AG09319 (cell line): Measurements from ENCODE around the gene SHQ1.

Experiments
- DNase-seq: peaks from one replicate; pipeline ENCODE4 v3.0.0-alpha.2; 2010; ENCODE audit warnings: low read depth; ENCODE audit errors: extremely low read depth
- TF ChIP-seq, protein P1 (sequence below): IDR thresholded peaks from 2 replicates; pipeline ENCODE4 v1.5.1; 2011; ENCODE audit warnings: low read depth, mild to moderate bottlenecking, inconsistent platforms, low read length, moderate library complexity

Gene SHQ1

DNA sequence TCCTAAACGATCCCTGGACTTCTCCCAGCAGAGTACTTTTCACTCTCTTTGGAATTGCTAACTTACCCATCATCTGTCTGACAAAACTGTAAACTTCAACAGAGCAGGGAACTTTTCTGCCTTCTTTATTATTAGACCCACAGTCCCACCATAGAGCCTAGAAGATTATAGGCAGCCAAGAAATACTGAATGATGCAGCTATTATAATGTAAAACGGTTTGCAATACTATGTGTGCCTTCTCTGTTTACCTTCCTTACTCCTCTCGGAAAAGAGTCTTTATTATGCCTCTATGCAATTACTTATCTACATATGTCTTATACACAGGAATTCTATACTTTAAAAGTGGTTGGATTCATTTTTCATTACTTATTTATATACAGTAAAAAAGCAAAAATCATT lies 36.0 kb downstream of the SHQ1 start:
- no peak for DNase-seq
- TF ChIP-seq, protein P1, sequence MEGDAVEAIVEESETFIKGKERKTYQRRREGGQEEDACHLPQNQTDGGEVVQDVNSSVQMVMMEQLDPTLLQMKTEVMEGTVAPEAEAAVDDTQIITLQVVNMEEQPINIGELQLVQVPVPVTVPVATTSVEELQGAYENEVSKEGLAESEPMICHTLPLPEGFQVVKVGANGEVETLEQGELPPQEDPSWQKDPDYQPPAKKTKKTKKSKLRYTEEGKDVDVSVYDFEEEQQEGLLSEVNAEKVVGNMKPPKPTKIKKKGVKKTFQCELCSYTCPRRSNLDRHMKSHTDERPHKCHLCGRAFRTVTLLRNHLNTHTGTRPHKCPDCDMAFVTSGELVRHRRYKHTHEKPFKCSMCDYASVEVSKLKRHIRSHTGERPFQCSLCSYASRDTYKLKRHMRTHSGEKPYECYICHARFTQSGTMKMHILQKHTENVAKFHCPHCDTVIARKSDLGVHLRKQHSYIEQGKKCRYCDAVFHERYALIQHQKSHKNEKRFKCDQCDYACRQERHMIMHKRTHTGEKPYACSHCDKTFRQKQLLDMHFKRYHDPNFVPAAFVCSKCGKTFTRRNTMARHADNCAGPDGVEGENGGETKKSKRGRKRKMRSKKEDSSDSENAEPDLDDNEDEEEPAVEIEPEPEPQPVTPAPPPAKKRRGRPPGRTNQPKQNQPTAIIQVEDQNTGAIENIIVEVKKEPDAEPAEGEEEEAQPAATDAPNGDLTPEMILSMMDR: no peak

GRCh38 chr3:72811571-72811970 lies 36.7 kb downstream of the SHQ1 start:
- DNase-seq: no peak
- TF ChIP-seq, protein P1: no peak

DNA sequence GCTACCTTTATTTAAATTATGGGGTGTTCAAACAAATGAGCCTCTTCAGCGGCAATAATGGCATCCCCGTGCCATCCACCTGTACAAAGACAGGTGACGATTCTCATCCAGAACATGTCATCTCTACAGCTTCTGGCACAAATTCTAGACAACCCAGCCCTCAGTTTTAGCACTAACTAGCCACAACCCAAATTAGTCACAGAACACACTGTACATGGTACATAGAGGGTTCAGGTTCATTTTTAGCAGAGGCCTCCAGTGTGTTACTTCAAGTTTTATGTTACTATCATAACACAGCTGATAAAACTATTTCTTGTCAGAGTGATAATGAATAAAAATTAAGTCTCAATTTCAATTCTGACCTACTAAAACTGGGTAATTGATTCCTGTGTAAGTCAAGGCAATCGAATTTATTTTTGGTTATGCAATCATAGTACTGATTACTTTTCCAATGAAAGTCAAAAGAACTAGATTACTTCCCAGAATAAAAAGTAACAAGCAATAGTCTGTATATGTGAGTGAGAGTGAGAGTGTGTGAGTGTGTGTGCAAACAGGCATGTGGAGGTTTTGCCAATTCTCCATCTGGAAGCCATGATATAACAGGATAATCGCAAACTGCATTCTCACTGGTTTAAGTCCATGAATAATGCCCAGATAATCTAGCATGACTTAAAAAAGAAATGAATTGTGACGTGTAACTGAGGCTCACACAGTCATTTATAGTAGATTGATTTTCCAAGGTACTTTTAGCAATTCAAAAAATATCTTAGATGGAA lies 37.4 kb downstream of the SHQ1 start:
- DNase-seq: no peak

DNA sequence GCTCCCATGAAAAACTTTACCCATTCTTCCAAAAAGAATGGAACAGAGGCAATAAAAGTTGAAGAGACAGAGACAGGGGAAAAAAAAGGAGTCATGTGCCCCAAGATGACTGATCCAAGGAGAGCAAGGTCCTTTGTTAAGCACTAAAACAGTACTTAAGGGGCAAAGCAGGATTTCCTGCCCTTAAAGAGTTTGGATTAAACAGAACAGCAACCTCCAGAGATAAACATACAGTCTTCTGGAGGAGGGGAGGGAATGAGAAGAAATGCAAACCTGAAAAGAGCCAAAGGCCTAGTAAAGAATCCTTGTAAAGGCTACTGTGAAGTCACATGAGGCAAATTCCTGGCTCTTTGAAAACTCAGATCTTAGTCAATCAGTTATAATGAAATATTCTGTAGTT lies 38.2 kb downstream of the SHQ1 start:
- TF ChIP-seq, protein P1: no peak
- no peak for DNase-seq

More for the DNA sequence above, 37.4 kb downstream of the SHQ1 start:
- TF ChIP-seq, protein P1: no peak

DNA sequence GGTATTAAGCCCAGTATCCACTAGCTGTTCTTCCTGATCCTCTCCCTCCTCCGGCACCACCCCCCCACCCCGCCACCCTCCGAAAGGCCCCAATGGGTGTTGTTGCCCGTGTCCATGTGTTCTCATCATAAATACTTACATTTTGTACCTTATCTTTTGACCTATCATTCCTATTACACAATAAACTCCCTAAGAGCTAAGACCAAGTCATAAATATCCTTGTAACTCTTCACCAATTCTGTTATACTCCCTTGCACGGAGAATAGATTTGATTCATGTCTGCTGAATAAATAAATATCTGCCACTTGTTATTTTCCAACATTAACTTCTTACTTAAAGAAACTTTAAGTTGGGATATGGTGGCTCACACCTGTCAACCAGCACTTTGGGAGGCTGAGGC lies 43.9 kb downstream of the SHQ1 start:
- DNase-seq: no peak
- TF ChIP-seq, protein P1: no peak

DNA sequence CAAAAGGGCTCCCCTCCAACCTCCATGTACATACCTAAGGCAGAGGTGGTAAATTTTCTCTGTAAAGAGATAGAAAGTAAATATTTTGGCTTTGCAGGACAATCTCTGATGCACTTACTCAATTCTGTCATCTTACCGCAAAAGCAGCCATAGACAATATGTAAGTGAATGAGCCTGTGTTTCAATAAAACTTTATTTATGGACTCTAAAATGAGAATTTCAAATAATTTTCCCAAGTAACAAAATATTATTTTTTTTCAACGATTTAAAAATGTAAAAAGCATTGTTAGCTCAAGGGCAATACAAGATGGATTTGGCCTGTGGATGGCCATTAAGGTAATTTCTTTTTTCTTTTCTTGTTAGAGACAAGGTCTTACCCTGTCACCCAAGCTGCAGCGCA lies 44.7 kb downstream of the SHQ1 start:
- no peak for DNase-seq
- TF ChIP-seq, protein P1: no peak

DNA sequence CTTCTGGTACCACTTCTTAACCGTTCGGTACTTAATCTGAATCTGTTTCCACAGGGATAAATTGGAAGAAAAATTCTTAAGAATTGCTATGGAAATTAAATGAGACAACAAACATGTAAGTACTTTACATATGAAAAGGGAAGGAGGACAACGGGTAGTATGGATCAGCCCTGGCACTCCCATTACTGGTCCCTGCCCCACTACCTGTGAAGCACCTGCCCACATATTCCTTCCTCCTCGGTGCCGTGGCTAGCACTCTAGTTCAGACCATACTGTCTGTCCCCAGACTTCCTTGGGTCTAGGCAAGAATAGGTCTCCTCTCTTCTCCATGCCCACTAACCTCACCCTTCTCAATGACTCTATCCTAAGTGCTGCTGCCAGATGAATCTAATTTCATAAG lies 46.2 kb downstream of the SHQ1 start:
- TF ChIP-seq, protein P1: no peak
- DNase-seq: no peak
